K562 (cell line): ENCODE results near the gene SLC35B1. TPM values are rescaled to one million over a fixed set of nuclear protein-coding genes. Genes with fewer than 3 reads are reported as not detected.

Experiments used
- BCL6 ChIP-seq: fragments of 250-450 bp; sonication (Bioruptor Pico); IDR thresholded peaks from 2 replicates; pipeline ENCODE4 v1.4.0; 2020
- CHCHD3 ChIP-seq: fragments of 250-450 bp; sonication (Bioruptor Pico); IDR thresholded peaks from 2 replicates; pipeline ENCODE4 v2.1.2; 2022; ENCODE audit warnings: mild to moderate bottlenecking
- CREM ChIP-seq: IDR thresholded peaks from 2 replicates; pipeline ENCODE4 v1.6.1; 2014; ENCODE audit warnings: antibody characterized with exemption, low read depth
- ETV5 ChIP-seq: sonication (generic); formaldehyde crosslinking; IDR thresholded peaks from 2 replicates; pipeline ENCODE4 v1.4.0; 2020; ENCODE audit warnings: low read depth, mild to moderate bottlenecking, missing genetic modification reagents
- FOXK2 ChIP-seq, 2 experiments: fragments of 450-650 bp; IDR thresholded peaks in 1 of 2; conservative IDR thresholded peaks in 1 of 2; 2 replicates each; pipeline ENCODE4 v1.6.1; 2016; ENCODE audit warnings: low read depth in 2 of 2, mild to moderate bottlenecking in 1 of 2
- HMBOX1 ChIP-seq: sonication (generic); IDR thresholded peaks from 2 replicates; pipeline ENCODE4 v1.6.1; 2016
- IRF9 ChIP-seq: fragments of 450-650 bp; IDR thresholded peaks from 2 replicates; pipeline ENCODE4 v1.6.1; 2016; ENCODE audit warnings: missing biosample characterization, missing genetic modification characterization
- NEUROD1 ChIP-seq: fragments of 150-350 bp; IDR thresholded peaks from 2 replicates; pipeline ENCODE4 v1.6.1; 2014; ENCODE audit warnings: borderline replicate concordance, low read length, low read depth; ENCODE audit not compliant: partially characterized antibody
- NFE2L1 ChIP-seq: fragments of 450-650 bp; IDR thresholded peaks from 2 replicates; pipeline ENCODE4 v1.6.1; 2016; ENCODE audit warnings: missing genetic modification characterization, low read depth, mild to moderate bottlenecking, missing compliant biosample characterization, moderate library complexity, borderline replicate concordance
- PML ChIP-seq: IDR thresholded peaks from 2 replicates; pipeline ENCODE4 v1.6.1; 2012; ENCODE audit warnings: low read length, inconsistent platforms
- RERE ChIP-seq: sonication (generic); formaldehyde crosslinking; IDR thresholded peaks from 2 replicates; pipeline ENCODE4 v1.8.0; 2023; ENCODE audit warnings: missing genetic modification reagents, mild to moderate bottlenecking, borderline replicate concordance
- SOX6 ChIP-seq: fragments of 450-650 bp; IDR thresholded peaks from 2 replicates; pipeline ENCODE4 v1.6.1; 2014; ENCODE audit warnings: mild to moderate bottlenecking
- TAF7 ChIP-seq: fragments of 450-650 bp; IDR thresholded peaks from 2 replicates; pipeline ENCODE4 v1.6.1; 2016; ENCODE audit warnings: missing genetic modification characterization, missing compliant biosample characterization
- TCF3 ChIP-seq: sonication (generic); formaldehyde crosslinking; IDR thresholded peaks from 2 replicates; pipeline ENCODE4 v1.4.0; 2020; ENCODE audit warnings: mild to moderate bottlenecking, missing genetic modification reagents
- XRCC4 ChIP-seq: IDR thresholded peaks from one replicate; pipeline ENCODE4 v1.6.1; 2011; ENCODE audit not compliant: insufficient read depth, insufficient read length; ENCODE audit errors: extremely low read depth
- ZNF175 ChIP-seq: fragments of 200-800 bp; sonication (Bioruptor generic); IDR thresholded peaks from 2 replicates; pipeline ENCODE4 v1.6.1; 2016; ENCODE audit warnings: low read depth, mild to moderate bottlenecking, missing genetic modification characterization, missing compliant biosample characterization
- ZNF184 ChIP-seq: sonication (generic); formaldehyde crosslinking; IDR thresholded peaks from 2 replicates; pipeline ENCODE4 v1.5.0; 2020; ENCODE audit warnings: missing genetic modification reagents
- ZNF212 ChIP-seq: fragments of 450-650 bp; formaldehyde crosslinking; IDR thresholded peaks from 2 replicates; pipeline ENCODE4 v1.4.0; 2020; ENCODE audit warnings: mild to moderate bottlenecking
- ZNF764 ChIP-seq: fragments of 250-450 bp; sonication (Bioruptor Pico); IDR thresholded peaks from 2 replicates; pipeline ENCODE4 v1.4.0; 2020; ENCODE audit warnings: low read depth, mild to moderate bottlenecking, moderate library complexity
- ZNF778 ChIP-seq: fragments of 450-650 bp; formaldehyde crosslinking; IDR thresholded peaks from 2 replicates; pipeline ENCODE4 v1.4.0; 2020; ENCODE audit warnings: mild to moderate bottlenecking, moderate library complexity
- ZNF780A ChIP-seq: fragments of 250-450 bp; sonication (Bioruptor Pico); IDR thresholded peaks from 2 replicates; pipeline ENCODE4 v1.5.0; 2021; ENCODE audit warnings: mild to moderate bottlenecking
- polyA plus RNA-seq, 8 experiments: library from polyadenylated mRNA; depleted of rRNA in 4 of 8; stranded (reverse) in 5 of 8; unstranded in 3 of 8; fragments of >200 nt; fragmentation: Nextera tagmentation in 2 of 8; fragmentation: Illumina TruSeq in 1 of 8; extraction: Ambion mirVana in 2 of 8; extraction: Trizol in 1 of 8; gene quantifications; 2 replicates each; pipeline versions ENCODE4 v1.2.1 to v1.2.3, GENCODE V29; 2011 to 2014; ENCODE audit warnings: inconsistent platforms in 1 of 8, missing spikeins in 1 of 8
- total RNA-seq, 7 experiments: library from RNA; depleted of rRNA in 6 of 7; stranded (reverse); fragments of >200 nt in 6 of 7; fragmentation: Illumina TruSeq in 2 of 7; extraction: Trizol in 2 of 7; gene quantifications; 2 replicates each; pipeline versions ENCODE4 v1.2.1 to v1.2.3, GENCODE V29; 2011 to 2021; ENCODE audit warnings: low replicate concordance in 1 of 7
- TF ChIP-seq, protein P1 (sequence below): fragments of 250-450 bp; sonication (Bioruptor Pico); IDR thresholded peaks from 2 replicates; pipeline ENCODE4 v1.6.1; 2021; ENCODE audit warnings: mild to moderate bottlenecking

SLC35B1 gene
- total and polyA plus RNA-seq, 9 of the 15 experiments (the other 6 are each of a cell fraction or from before 2014, with no cell fraction given): 51.4 to 87.9 (median 66.3) TPM

- TF ChIP-seq TAF7 (tag): peak; percentile 34; the same call in 1 of the 2 replicates
- TF ChIP-seq ZNF778 (CRISPR knock-in tag): no peak
- TF ChIP-seq ETV5 (CRISPR knock-in tag): peak; percentile 95
- peak; percentile 100 for TF ChIP-seq SOX6
- no peak for TF ChIP-seq ZNF780A (CRISPR knock-in tag)
- TF ChIP-seq PML: peak; percentile 100
- TF ChIP-seq HMBOX1: peak; percentile 74
- TF ChIP-seq ZNF175: peak; percentile 99
- TF ChIP-seq XRCC4: no peak
- no peak for TF ChIP-seq ZNF184
- TF ChIP-seq ZNF212 (CRISPR knock-in tag): peak; percentile 87
- peak; percentile 97 to 99 for TF ChIP-seq FOXK2 (conservative IDR thresholded peaks at IDR 0.05 in 1 of 2, IDR thresholded peaks at IDR 0.05 in 1 of 2; ENCODE audit: low read depth in 2 of 2)
- no peak for TF ChIP-seq RERE (CRISPR knock-in tag)
- peak; percentile 87; the same call in 1 of the 2 replicates for TF ChIP-seq CREM
- TF ChIP-seq TCF3 (CRISPR knock-in tag): peak; percentile 100
- no peak for TF ChIP-seq NFE2L1
- 0 out of 2 replicates have a peak, but pooled peaks have one; percentile 53 for TF ChIP-seq ZNF764 (CRISPR knock-in tag)
- TF ChIP-seq BCL6: peak; percentile 72; the same call in 1 of the 2 replicates
- no peak for TF ChIP-seq CHCHD3 (CRISPR knock-in tag)
- peak; percentile 93 for TF ChIP-seq NEUROD1
- TF ChIP-seq, protein P1, sequence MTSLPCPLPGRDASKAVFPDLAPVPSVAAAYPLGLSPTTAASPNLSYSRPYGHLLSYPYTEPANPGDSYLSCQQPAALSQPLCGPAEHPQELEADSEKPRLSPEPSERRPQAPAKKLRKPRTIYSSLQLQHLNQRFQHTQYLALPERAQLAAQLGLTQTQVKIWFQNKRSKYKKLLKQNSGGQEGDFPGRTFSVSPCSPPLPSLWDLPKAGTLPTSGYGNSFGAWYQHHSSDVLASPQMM: no peak
- peak; percentile 97 for TF ChIP-seq IRF9 (tag)
These were observed 32.0 kb upstream of the SLC35B1 start (continued) for GRCh38 chr17:49739641-49740271.
